Sigmoid colon (tissue), 4 donors: ENCODE measurements around the gene TYW1B.
"Not testable (repeated sequence)": the region's sequence is repeated elsewhere in the genome, so short reads cannot be mapped to it uniquely, and the experiment has no call there.

Source experiments
- CTCF ChIP-seq, 4 experiments: fragments of 450-650 bp in 3 of 4; fragments of 200-600 bp in 1 of 4; IDR thresholded peaks; one replicate each; pipeline ENCODE4 v1.5.1; 2016 to 2019; ENCODE audit warnings: antibody characterized with exemption in 4 of 4, mild to moderate bottlenecking in 3 of 4, moderate library complexity in 2 of 4
- POLR2A ChIP-seq, 2 donors: fragments of 450-650 bp; IDR thresholded peaks; one replicate each; pipeline ENCODE4 v1.6.1; 2016; ENCODE audit warnings: antibody characterized with exemption in 2 of 2, mild to moderate bottlenecking in 2 of 2, moderate library complexity in 2 of 2
- POLR2AphosphoS5 ChIP-seq, 4 donors: sonication (generic); formaldehyde crosslinking; IDR thresholded peaks; one replicate each; pipeline ENCODE4 v1.6.1; 2017; ENCODE audit warnings: antibody characterized with exemption in 4 of 4

- not testable (repeated sequence) for TF ChIP-seq CTCF, POLR2A, POLR2AphosphoS5 (IDR thresholded peaks at IDR 0.05)
These were observed 30.9 kb upstream of the TYW1B start for GRCh38 chr7:72858846-72859400.
